GM18517 (cell line): ENCODE results near the gene GPER1.
A peak's percentile ranks its signal among the peaks of the same experiment; 100 is the strongest.

Experiments
- ATAC-seq: cut with Tn5 transposase; IDR thresholded peaks from one replicate; pipeline ENCODE4 v1.9.1; 2021; ENCODE audit warnings: mild to moderate bottlenecking, moderate library complexity; ENCODE audit not compliant: unreplicated experiment

The GPER1 gene

DNA sequence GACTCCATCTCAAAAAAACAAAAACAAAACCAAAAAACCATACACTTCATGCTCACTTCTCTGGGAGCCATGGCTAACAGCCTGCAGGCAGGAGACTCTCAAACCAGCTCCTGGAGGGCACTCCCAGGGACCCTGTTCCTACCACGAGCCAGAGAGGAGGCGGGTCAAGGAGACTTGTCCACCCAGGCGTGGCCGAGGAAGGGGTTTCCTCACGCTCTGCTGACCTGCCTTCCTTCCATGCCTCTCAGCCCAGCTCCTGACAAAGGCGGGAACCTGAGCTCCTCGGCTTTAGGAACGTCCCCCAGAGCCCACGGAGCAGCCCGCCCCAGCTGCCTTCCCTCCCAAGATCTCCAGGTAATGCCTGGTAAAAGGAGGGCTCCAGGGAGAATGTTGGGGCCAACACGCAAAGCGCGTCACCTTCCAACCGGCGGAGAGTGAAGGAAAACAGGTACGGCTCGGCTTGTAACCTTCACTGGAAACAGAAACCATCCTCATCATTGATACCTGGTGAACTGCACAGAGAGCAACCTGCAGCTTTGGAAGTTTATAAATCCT, 34.0 kb upstream of the GPER1 start:
- no peak for ATAC-seq

DNA sequence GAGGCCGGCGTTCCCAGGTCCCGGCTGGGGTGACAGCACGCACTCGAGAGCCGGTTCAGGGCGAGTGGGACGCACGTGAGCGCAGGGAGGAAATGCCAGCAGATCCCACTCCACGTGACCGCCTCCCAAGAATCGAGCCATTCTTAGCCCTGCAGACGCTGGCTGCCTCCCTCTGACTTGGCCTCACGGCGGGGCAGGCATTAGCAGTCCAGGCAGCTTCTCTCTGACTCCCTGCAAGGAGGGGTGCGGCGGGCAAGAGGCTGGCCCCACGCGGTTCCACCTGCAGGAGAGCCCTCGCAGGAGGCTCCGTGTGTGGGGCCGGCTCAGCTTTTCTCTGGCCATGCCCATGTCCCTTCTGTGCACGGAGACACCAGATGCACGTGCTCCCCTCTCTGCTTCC, 33.5 kb upstream of the GPER1 start:
- ATAC-seq, result no peak

DNA sequence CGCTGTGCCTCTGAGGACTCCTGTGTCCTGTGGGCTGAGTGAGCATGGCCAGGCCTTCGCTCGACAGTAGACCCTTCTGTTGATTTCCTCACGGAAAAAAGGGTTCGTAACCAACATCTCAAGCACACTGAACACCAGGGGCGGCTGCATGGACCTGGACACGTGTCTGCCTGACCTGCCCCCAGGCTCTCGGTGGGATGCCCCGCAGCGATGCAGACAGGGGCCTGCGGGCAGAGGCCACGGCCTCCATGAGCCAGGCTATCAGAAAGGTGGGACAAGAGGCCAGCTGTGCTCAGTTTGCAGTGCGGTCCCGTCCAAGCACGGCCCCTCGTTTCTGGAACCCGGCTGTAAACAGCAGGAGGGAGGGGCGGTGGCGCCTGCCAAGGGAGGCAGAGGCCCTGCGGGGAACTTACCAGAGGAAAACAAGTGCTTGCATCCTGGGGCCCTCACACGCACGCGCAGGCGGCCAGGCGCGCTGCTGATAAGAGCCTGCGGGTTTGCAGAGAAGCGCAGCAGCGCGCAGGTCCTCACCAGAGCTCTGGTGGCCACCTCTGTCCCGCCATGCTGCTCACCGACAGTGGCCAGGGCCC, 33.0 kb upstream of the GPER1 start:
- ATAC-seq, result no peak

DNA sequence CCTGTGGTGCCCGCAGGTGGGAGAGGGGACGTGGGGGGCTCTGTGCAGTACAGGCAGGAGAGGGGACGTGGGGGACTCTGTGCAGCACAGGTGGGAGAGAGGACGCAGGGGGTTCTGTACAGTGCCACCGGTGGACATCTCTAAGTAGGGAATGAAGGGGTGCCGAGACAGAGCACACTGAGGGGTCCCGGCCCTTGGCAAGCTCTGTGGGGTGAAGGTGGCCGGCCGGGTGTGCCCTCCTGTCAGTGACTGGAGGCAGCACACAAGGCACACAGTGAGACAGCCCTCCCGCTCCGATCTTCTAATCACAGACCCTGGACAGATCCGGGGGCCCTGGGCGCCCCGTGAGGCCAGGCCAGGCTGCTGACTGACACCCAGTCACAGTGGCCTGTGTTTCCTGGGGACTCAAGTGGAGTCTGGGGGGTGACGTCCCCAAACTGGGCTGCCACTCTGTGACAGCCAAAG, 32.4 kb upstream of the GPER1 start:
- no peak for ATAC-seq

DNA sequence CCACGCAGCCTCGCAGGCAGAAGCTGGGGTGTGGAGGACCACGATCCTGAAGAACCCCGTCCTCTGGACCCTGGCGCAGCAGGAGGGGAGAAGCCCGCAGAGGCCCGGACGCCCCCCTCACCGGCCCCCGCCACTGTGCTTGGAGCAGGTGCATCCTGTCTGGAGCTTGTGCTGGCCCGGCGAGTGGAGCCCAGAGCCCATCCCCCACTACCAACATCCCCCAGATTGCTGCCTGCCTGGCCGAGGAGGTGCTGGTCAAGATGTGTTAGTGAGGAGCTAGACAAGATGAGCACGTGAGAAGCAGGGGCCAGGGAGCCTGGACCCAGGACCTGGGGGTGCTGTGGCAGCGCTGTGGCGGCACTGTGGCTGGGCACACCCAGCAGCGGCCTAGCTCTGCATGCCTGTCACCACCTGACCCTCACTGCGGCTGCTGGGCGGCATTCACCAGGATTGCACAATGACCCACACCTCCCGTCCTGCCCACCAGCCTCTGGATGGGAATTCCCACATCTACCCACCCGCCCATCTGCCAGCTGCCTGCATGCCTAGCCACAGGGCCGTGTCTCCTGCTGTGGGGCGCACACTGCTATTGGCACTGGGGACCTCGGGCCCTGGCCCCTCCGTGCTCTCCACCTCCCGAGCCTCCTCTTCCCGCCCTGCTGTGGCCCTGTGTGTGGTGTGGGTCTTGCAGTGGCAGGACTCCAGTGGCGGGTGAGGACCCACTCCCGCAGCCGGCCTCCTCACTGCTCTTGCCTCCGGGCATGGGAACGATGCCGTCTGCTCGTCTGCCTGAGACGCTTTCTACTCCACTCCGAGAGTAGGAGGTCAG, 31.7 kb upstream of the GPER1 start:
- no peak for ATAC-seq

DNA sequence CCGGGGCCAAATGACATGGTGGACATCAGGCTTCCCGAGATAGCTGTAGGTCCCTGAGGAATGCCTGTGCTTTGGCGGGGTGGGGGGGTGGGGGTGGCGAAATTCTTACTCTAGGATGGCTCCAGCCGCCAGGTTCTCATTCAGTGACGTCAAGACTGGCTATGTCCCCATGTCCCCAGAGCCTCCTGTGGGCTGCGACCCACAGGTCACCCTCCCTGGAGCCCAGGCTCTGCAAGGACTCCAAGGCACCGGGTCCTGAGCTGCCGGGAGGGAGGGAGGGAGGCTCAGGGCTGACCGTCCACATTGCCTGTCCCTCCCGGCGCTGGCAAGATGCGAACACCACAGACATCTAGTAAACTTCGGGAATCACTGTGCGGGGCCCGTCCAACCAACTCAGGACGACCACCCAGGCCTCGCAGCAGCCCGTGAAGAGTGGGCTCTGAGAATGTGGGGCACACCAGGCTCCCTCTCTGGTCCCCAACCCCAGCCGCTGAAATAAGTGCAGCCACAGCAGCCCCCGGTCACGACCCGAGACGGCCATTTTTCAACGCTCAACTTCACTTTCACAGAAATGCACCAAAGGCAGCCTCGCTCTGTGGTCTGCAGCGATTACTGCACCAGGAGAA, 31.0 kb upstream of the GPER1 start:
- ATAC-seq, result no peak

DNA sequence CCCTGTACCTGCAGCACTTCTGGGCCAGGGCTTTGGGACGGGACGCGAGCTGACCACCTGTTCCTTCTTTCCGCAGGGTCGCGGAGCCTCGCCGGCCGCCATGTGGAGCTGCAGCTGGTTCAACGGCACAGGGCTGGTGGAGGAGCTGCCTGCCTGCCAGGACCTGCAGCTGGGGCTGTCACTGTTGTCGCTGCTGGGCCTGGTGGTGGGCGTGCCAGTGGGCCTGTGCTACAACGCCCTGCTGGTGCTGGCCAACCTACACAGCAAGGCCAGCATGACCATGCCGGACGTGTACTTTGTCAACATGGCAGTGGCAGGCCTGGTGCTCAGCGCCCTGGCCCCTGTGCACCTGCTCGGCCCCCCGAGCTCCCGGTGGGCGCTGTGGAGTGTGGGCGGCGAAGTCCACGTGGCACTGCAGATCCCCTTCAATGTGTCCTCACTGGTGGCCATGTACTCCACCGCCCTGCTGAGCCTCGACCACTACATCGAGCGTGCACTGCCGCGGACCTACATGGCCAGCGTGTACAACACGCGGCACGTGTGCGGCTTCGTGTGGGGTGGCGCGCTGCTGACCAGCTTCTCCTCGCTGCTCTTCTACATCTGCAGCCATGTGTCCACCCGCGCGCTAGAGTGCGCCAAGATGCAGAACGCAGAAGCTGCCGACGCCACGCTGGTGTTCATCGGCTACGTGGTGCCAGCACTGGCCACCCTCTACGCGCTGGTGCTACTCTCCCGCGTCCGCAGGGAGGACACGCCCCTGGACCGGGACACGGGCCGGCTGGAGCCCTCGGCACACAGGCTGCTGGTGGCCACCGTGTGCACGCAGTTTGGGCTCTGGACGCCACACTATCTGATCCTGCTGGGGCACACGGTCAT, 30.3 kb upstream of the GPER1 start:
- no peak for ATAC-seq

DNA sequence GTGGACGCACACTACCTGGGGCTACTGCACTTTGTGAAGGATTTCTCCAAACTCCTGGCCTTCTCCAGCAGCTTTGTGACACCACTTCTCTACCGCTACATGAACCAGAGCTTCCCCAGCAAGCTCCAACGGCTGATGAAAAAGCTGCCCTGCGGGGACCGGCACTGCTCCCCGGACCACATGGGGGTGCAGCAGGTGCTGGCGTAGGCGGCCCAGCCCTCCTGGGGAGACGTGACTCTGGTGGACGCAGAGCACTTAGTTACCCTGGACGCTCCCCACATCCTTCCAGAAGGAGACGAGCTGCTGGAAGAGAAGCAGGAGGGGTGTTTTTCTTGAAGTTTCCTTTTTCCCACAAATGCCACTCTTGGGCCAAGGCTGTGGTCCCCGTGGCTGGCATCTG, 29.6 kb upstream of the GPER1 start:
- ATAC-seq, result no peak

DNA sequence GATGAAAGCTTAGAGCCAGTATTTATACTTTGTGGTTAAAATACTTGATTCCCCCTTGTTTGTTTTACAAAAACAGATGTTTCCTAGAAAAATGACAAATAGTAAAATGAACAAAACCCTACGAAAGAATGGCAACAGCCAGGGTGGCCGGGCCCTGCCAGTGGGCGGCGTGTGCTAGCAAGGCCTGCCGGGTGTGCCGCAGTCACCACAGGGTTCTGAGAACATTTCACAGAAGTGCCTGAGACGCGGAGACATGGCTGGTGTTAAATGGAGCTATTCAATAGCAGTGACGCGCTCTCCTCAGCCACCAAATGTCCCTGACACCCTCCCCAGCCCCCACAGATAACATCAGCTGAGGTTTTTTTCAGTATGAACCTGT, 29.1 kb upstream of the GPER1 start:
- ATAC-seq, result no peak

DNA sequence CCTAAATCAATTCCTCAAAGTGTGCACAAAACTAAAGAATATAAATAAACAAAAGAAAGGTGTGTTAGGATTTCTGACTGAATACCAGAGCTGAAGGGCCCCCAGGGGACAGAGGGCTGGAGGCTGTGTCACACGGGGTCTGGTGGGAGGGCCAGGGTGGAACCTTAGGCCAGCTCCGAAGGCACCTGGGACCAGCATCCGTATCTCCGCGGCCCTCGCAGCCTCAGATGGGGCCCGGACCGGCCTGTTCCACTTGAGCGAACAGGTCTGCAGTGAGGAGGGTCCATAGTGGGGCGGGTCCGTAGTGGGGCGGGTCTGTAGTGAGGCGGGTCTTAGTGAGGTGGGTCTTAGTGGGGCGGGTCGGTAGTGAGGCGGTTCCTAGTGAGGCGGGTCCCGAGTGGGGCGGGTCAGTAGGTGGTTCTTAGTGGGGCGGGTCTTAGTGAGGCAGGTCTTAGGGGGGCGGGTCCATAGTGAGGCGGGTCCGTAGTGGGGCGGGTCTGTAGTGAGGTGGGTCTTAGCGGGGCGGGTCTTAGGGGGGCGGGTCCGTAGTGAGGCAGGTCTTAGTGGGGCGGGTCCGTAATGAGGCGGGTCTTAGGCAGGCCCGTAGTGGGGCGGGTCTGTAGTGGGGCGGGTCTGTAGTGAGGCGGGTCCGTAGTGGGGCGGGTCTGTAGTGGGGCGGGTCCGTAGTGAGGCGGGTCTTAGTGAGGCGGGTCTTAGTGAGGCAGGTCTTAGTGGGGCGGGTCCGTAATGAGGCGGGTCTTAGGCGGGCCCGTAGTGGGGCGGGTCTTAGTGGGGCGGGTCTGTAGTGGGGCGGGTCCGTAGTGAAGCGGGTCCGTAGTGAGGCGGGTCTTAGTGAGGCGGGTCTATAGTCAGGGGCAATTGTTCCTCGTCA, 28.5 kb upstream of the GPER1 start:
- ATAC-seq, result no peak

DNA sequence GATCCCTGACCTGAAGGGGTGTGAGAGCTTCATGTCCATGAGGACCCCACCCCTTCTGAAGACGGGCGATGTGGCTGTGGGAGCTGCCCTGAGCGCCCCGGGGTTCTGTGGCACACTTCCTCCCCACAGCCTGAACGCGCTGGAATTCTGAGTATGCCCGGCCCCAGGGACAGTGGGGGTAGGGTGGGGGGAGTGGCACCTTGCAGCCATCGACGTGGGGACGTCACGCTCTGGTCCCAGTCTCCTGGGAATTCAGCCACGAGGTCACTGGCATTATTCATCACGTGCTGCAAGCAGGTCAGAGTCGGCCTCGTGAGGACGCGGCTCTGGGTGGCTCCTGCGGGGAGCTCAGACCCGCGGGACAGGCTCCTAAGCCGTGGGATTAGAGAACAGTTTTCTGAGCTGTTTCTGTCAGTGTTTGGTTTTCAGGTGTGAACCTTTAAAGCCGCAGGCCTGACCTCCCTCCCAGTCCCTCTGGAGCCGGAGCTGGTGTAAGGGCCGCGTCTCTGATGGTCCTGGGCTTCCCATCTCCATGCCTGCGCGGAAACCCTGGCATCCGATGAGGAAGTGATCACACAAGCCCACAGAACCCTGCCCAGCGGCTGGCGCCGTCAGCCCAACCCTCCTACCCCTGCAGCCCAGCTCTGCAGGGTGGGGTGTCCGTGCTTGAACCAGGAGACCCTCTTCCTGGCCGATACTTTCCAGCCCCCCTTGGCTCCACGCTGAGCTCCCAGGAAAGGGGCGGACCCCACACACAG, 27.4 kb upstream of the GPER1 start:
- no peak for ATAC-seq

DNA sequence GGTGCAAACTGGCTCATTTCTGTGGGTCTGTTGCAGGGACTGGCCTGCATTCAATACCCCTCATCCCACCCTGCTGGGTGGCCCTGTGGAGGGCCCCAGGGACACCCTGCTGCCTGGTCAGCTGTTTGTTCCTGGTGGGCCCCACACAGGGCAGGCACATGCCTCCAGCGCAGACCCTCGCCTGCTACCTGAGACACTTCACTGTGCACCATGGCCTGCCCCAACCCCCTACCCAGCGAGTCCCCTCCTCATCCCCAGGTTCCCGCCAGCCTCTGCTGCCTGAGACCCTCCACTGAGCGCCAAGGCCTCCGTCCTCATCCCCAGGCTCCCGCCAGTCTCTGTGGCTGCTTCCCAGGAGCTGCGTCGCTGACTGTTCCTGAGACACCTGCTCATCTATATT, 26.7 kb upstream of the GPER1 start:
- ATAC-seq, result no peak

DNA sequence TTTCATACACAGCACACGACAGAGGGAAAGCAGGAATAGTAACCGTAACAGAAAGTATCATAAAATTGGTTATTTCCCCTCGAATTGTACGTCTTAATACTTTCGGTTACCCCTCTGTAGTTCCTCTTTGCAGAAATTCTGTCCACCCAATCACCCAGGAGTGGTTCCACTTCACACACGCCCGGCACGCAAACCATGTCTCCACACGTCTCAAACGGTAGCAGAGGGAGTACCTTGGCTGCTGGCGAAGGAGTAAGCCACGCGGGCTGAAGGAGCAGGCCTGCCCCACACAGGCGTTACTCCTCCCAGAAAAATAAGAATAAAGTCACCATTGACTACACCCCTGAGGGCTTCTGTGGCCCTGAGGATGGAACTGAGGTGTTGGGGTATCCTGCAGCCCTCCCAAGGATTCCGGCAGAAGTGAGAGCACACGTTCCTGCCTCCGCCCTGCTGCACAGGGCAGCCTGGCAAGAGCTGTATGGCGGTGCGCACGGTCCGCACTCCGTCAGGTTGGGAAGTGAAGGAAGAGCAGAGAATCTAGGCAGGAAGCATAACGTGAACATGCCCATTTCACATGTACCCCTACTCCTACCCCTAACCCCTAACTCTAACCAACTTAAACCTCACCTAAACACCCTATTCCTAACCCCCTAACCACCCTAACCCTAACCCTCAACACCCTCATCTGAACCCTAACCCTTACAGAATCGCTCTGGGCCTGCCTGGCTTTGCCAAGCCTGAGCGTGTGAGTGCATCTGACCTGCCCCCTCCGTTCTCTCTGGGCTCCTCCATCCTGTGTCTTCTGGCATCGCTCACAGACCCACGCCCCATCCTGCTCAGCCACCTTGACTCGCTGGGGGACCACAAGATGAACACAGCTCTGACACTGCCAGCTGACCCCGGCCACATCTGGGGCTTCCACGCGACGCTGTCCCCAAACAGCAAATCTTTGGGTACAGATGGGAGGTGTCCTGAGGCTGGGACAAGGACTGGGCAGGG, 25.3 kb upstream of the GPER1 start:
- ATAC-seq, result peak; percentile 67

DNA sequence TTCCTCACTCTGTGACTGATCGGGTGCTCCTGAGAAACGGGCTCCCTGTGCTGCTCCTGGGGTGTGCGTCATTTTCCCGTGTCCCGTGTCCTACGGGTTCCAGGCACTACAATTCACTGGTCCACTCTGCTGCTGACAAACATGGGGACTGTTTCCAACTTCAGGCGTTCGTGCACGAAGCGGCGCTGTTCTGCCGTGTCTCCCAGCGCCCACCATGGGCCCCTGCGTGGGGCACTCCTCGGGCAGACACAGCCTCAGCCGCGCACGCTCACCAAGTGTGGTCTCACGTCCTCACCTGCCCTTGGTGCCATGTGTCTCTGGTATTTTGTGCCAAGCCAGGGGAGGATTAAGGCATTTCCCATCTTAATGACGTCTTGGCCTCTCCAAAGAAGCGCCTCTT, 24.6 kb upstream of the GPER1 start:
- no peak for ATAC-seq

DNA sequence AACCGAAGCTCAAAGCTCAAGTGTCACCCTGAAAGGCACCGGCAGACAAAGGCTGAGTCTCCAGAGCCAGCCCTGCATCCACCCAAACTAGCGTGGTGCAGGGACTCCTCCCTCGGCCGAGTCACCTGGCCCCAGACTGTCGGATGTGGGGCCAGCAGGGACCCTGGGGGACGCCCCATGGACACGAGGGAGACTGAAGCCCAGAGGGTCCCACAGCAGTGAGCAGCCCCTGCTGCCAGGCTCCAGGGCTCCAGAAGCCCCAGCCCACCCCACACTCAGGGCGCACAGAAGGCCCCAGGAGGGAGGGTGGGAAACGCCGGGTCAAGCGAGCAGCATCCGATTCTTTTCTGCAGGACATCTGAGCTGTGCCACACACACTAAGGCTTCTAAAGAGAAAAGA, 23.3 kb upstream of the GPER1 start:
- no peak for ATAC-seq

DNA sequence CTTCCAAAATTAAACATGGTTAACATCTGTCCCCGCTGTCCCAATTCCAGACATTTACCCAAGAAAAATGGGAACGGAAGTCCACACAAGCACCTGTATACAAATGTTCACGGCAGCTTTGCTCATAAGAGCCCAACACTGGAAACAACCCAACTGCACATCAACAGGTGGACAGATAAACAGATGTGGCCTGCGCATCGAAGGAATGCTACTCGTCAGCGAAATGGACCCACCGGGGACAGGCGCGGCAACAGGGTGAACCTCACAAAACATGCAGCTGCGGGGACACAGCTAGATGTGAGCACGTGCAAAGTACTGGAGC, 22.7 kb upstream of the GPER1 start:
- ATAC-seq, result no peak

DNA sequence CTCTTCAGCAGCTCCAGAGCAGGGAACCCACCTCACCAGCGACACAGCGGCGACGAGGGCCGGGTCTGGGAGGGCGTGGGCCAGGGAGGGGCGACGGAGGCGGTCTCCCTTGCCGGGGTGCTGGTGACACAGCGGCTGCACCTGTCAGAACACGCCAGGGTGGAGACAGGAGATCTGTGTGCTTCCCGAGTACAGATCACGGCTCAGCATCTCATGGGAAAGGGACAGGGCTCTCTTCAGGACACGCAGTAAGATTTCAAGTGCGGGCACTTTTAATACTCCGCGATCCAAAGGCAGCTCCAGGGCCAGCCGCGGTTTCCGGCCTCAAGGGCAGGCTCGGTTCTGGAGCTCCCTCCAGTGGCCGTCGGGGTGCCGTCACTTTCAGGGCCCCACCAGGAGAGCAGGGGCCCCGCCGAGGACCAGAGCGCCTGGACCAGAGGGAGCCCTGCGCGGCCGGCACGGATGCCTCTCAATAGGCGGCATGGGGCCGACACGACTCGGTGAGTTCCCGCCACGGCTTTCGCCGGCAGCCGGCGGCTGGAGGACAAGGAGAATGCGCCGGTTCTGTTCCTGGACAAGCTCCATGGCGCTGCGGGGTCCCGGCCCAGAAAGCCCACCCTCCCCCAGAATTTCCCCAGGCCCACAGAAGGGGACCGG, 22.2 kb upstream of the GPER1 start:
- ATAC-seq, result no peak

DNA sequence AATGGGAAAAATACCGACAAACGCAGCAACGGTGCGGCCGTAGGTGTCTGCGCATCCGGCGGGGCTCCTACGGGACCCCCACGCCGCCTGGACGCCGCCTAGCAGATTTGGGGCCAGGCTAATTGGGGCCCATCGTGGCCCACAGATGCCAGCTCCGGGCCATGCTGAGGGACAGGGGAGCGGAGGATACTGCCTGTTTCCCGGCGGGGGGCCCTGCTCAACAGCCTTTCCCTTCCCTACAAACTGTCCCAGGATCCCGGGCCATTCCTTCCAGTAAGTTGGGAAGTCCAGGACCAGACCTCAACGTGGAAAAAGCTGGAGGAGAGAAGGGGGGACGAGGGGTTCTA, 21.7 kb upstream of the GPER1 start:
- no peak for ATAC-seq
